Uterus (tissue), 2 donors: ENCODE measurements around the gene GSS.

Source experiments
- POLR2A ChIP-seq, 2 donors: fragments of 450-650 bp; IDR thresholded peaks; one replicate each; pipeline ENCODE4 v1.6.1; 2016; ENCODE audit warnings: antibody characterized with exemption in 2 of 2, mild to moderate bottlenecking in 1 of 2, moderate library complexity in 1 of 2
- TF ChIP-seq, protein P1 (sequence below), 4 experiments: fragments of 200-600 bp in 2 of 4; fragments of 450-650 bp in 2 of 4; sonication (generic) in 2 of 4; IDR thresholded peaks; one replicate each; pipeline ENCODE4 v1.5.1; 2016 to 2019; ENCODE audit warnings: antibody characterized with exemption in 4 of 4, mild to moderate bottlenecking in 2 of 4, moderate library complexity in 1 of 4

DNA sequence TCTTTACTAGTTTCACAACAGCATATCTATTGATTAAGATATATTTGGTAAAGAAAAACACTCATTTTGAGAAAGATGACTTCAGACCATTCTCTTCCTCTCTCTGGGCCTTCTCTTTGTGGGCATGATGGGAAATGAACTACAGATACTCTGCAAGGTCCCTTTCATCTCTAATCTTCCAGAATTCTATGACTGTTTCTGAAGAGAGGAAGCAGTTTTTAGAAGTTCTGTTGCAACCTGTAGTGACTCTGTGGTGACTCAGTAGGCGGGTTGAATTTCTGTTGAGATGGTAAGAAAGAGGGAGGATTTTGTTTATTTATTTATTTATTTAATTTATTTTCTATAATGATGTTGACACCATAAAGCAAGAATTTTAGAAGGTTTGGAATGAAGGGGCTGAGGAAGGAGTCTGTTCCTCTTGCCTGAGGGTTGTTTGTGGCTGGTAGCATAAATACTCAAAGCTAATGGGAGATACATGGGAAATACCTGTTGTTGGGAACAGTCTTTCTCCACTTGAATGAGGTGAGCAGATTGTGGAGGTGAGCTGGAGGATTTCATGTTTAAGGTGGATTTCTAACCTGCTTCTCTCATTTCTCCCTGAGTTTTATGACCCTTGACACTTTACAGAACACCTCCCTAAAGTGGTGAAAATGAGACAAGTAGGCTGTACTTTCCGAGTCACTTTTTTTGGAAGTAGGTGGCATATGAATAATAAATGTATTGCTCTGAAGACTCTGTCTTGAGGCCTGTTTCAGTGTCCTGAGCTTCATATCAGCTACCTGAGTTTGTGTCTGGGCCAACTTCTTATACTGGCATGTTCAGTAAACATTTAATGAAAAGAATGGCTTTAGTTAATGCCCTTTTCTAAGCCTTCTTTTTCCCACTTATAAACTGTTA lies 64.2 kb downstream of the GSS start:
- TF ChIP-seq, protein P1, sequence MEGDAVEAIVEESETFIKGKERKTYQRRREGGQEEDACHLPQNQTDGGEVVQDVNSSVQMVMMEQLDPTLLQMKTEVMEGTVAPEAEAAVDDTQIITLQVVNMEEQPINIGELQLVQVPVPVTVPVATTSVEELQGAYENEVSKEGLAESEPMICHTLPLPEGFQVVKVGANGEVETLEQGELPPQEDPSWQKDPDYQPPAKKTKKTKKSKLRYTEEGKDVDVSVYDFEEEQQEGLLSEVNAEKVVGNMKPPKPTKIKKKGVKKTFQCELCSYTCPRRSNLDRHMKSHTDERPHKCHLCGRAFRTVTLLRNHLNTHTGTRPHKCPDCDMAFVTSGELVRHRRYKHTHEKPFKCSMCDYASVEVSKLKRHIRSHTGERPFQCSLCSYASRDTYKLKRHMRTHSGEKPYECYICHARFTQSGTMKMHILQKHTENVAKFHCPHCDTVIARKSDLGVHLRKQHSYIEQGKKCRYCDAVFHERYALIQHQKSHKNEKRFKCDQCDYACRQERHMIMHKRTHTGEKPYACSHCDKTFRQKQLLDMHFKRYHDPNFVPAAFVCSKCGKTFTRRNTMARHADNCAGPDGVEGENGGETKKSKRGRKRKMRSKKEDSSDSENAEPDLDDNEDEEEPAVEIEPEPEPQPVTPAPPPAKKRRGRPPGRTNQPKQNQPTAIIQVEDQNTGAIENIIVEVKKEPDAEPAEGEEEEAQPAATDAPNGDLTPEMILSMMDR (IDR thresholded peaks at IDR 0.05) = no peak
- no peak for TF ChIP-seq POLR2A (IDR thresholded peaks at IDR 0.05)
